Endothelial cell of umbilical vein (primary cell): ENCODE results near the gene PARK7. TPM values are rescaled to one million over a fixed set of nuclear protein-coding genes. Genes with fewer than 3 reads are reported as not detected.
A peak's percentile ranks its signal among the peaks of the same experiment; 100 is the strongest.

ENCODE experiments used
- BruUV-seq: library from RNA; stranded (reverse); fragments of 400-500 nt; replicated peaks from 2 replicates; lab custom pipeline; 2021; lab: Mats Ljungman, UMichigan
- CTCF ChIA-PET: fragments of 300-600, 350-600 bp; sonication (Branson Sonifier 250); formaldehyde crosslinking; loops from one replicate; lab custom pipeline; 2021; ENCODE audit warnings: antibody characterized with exemption, inconsistent platforms; lab: Charles Lee
- POLR2A ChIA-PET: fragments of 300-600, 350-600 bp; sonication (Branson Sonifier 250); formaldehyde crosslinking; loops from one replicate; lab custom pipeline; 2021; ENCODE audit warnings: antibody characterized with exemption, inconsistent platforms; lab: Charles Lee
- DNase-seq: peaks from one replicate; pipeline ENCODE4 v3.0.0-alpha.2; 2011; ENCODE audit warnings: low read depth, low spot score
- FAIRE-seq: peaks from 2 replicates; lab custom pipeline; 2011; peaks lifted over from hg19 to GRCh38; lab: Jason Lieb, UNC
- H2AFZ ChIP-seq: 2 replicates; pipeline ENCODE4 v1.6.0; 2012; ENCODE audit warnings: low read depth, low read length, control low read depth, inconsistent platforms
- H3K27ac ChIP-seq: 2 replicates; pipeline ENCODE4 v1.5.1; 2011; ENCODE audit warnings: low read depth, mild to moderate bottlenecking, control low read depth, low read length, moderate library complexity; ENCODE audit not compliant: insufficient read depth
- H3K27me3 ChIP-seq, 2 experiments: 2 replicates each; pipeline versions ENCODE4 v1.6.0 to v1.6.1; 2011; ENCODE audit warnings: low read length in 2 of 2, mixed read lengths in 1 of 2; ENCODE audit not compliant: control insufficient read depth in 2 of 2, insufficient read depth in 2 of 2
- H3K36me3 ChIP-seq, 2 experiments: 2 replicates in 1 of 2; 3 replicates in 1 of 2; pipeline ENCODE4 v1.5.1; 2011; ENCODE audit warnings: low read length in 2 of 2, mild to moderate bottlenecking in 1 of 2, moderate library complexity in 1 of 2; ENCODE audit not compliant: control insufficient read depth in 2 of 2, insufficient read depth in 2 of 2; ENCODE audit errors: extremely low read depth in 1 of 2
- H3K4me1 ChIP-seq: 3 replicates; pipeline ENCODE4 v1.5.1; 2011; ENCODE audit warnings: mild to moderate bottlenecking, low read length; ENCODE audit not compliant: control insufficient read depth, insufficient read depth; ENCODE audit errors: extremely low read depth
- H3K4me2 ChIP-seq: 2 replicates; pipeline ENCODE4 v1.6.1; 2011; ENCODE audit warnings: low read length, control low read depth, mixed read lengths; ENCODE audit not compliant: insufficient read depth
- H3K4me3 ChIP-seq, 3 experiments: fragments of 200-600 bp in 1 of 3; sonication (generic), shearing (Covaris generic) in 1 of 3; replicated peaks in 1 of 3; 2 replicates each; pipeline ENCODE4 v1.5.1; 2011 to 2016; ENCODE audit warnings: control low read depth in 3 of 3, low read length in 3 of 3, mild to moderate bottlenecking in 2 of 3, inconsistent platforms in 1 of 3, low read depth in 1 of 3, moderate library complexity in 1 of 3; ENCODE audit not compliant: insufficient read depth in 1 of 3
- H3K79me2 ChIP-seq: 2 replicates; pipeline ENCODE4 v1.6.0; 2012; ENCODE audit warnings: low read length, inconsistent platforms; ENCODE audit not compliant: control insufficient read depth, insufficient read depth
- H3K9ac ChIP-seq: replicated peaks from 2 replicates; pipeline ENCODE3; 2011; ENCODE audit warnings: low read length, control low read depth; ENCODE audit not compliant: insufficient read depth; ENCODE audit errors: extremely low read depth
- H3K9me1 ChIP-seq: replicated peaks from 3 replicates; pipeline ENCODE4 v1.6.0; 2011; ENCODE audit warnings: mild to moderate bottlenecking, low read length; ENCODE audit not compliant: control insufficient read depth, insufficient read depth; ENCODE audit errors: extremely low read depth
- H3K9me3 ChIP-seq: replicated peaks from 2 replicates; pipeline ENCODE4 v1.5.1; 2012; ENCODE audit warnings: low read length, inconsistent platforms; ENCODE audit not compliant: control insufficient read depth, insufficient read depth
- H4K20me1 ChIP-seq: replicated peaks from 2 replicates; pipeline ENCODE3; 2011; ENCODE audit warnings: mild to moderate bottlenecking, low read length; ENCODE audit not compliant: control insufficient read depth, insufficient read depth; ENCODE audit errors: extremely low read depth
- EZH2 ChIP-seq: IDR thresholded peaks from 2 replicates; pipeline ENCODE4 v1.6.1; 2012; ENCODE audit warnings: borderline replicate concordance, low read depth, mild to moderate bottlenecking, moderate library complexity, low read length, inconsistent platforms; ENCODE audit not compliant: severe bottlenecking
- FOS ChIP-seq: IDR thresholded peaks from 2 replicates; pipeline ENCODE4 v1.6.1; 2011; ENCODE audit warnings: mild to moderate bottlenecking, low read length, moderate library complexity, borderline replicate concordance; ENCODE audit not compliant: insufficient read depth
- GATA2 ChIP-seq: IDR thresholded peaks from 2 replicates; pipeline ENCODE4 v1.7.0; 2011; ENCODE audit warnings: low read depth, mild to moderate bottlenecking, moderate library complexity, mixed read lengths, low read length; ENCODE audit not compliant: insufficient read length, insufficient read depth
- JUN ChIP-seq: IDR thresholded peaks from 2 replicates; pipeline ENCODE4 v1.6.1; 2011; ENCODE audit warnings: borderline replicate concordance, low read depth; ENCODE audit not compliant: insufficient read length, insufficient read depth
- MYC ChIP-seq: IDR thresholded peaks from one replicate; pipeline ENCODE4 v1.6.1; 2011; ENCODE audit warnings: mild to moderate bottlenecking, low read depth, low read length
- POLR2A ChIP-seq: IDR thresholded peaks from 2 replicates; pipeline ENCODE4 v1.6.1; 2012; ENCODE audit warnings: low read depth, mild to moderate bottlenecking, control low read depth, low read length
- POLR2AphosphoS5 ChIP-seq: IDR thresholded peaks from 2 replicates; pipeline ENCODE4 v1.6.1; 2012; ENCODE audit warnings: low read depth, mild to moderate bottlenecking, control low read depth, low read length, moderate library complexity; ENCODE audit not compliant: insufficient read depth
- dilution Hi-C: fragments of 300-500 bp; cut with MboI; formaldehyde crosslinking; loops from one replicate; pipeline ENCODE4 v1.15.0; 2019; ENCODE audit warnings: low sequenced_read_pairs; ENCODE audit not compliant: extremely low pct_ligation_motif_present
- intact Hi-C: fragments of 100-400 bp; cut with micrococcal nuclease; formaldehyde crosslinking; loops from one replicate; pipeline ENCODE4 v1.10.0; 2022
- polyA plus RNA-seq, 4 experiments: library from polyadenylated mRNA; depleted of rRNA in 3 of 4; stranded (reverse) in 3 of 4; unstranded in 1 of 4; fragments of >200 nt; gene quantifications; 2 replicates each; pipeline versions ENCODE4 v1.2.1 to v1.2.3, GENCODE V29; 2011 to 2012; ENCODE audit warnings: missing spikeins in 1 of 4
- total RNA-seq: library from RNA; stranded (reverse); gene quantifications from 2 replicates; pipeline ENCODE4 v1.2.3, GENCODE V29; 2021
- TF ChIP-seq, protein P1 (sequence below), 2 donors: IDR thresholded peaks; 1 replicate in 1 of 2; 2 replicates in 1 of 2; pipeline ENCODE4 v1.5.1; 2011; ENCODE audit warnings: low read length in 2 of 2, mild to moderate bottlenecking in 2 of 2, moderate library complexity in 2 of 2, control low read depth in 1 of 2, inconsistent platforms in 1 of 2, low read depth in 1 of 2; ENCODE audit not compliant: insufficient read depth in 1 of 2; ENCODE audit errors: extremely low read depth in 1 of 2
- TF ChIP-seq, protein P2 (sequence below): IDR thresholded peaks from 2 replicates; pipeline ENCODE4 v1.6.1; 2011; ENCODE audit not compliant: insufficient read depth, insufficient read length

Gene PARK7
- total and polyA plus RNA-seq, 2 donors (not counting 3 experiments of a cell fraction or from before 2014, with no cell fraction given) = 203 to 294 TPM

DNA sequence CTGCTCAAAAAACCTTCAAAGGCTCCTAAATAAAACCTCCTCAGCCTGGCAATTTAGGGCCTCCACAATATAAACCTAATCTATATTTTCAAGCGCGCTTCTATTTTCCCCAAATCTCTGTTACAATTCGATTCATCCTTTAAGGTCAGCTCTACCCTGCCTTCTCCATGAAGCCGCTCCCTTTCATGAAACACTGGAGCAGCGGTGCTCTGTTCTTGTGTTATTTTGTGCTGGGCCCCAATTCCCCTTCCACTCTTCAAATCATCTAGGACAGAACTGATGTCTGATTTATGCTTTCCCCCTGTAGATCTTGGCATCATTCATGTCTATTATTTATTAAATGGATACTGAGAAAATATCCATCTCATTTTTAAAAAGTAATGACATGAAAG is 57.7 kb downstream of the PARK7 start:
- Histone ChIP-seq H3K4me1 (peaks cover 87% of the 10 kb centered on the region), H3K4me2 (no peak overlapping the region)
- intact Hi-C loops = loop anchor here (5.0 kb wide), 1 partner anchor 218 kb away; no protein-coding TSS in a partner anchor

More for the DNA sequence above, 57.7 kb downstream of the PARK7 start:
- TF ChIP-seq, protein P1, sequence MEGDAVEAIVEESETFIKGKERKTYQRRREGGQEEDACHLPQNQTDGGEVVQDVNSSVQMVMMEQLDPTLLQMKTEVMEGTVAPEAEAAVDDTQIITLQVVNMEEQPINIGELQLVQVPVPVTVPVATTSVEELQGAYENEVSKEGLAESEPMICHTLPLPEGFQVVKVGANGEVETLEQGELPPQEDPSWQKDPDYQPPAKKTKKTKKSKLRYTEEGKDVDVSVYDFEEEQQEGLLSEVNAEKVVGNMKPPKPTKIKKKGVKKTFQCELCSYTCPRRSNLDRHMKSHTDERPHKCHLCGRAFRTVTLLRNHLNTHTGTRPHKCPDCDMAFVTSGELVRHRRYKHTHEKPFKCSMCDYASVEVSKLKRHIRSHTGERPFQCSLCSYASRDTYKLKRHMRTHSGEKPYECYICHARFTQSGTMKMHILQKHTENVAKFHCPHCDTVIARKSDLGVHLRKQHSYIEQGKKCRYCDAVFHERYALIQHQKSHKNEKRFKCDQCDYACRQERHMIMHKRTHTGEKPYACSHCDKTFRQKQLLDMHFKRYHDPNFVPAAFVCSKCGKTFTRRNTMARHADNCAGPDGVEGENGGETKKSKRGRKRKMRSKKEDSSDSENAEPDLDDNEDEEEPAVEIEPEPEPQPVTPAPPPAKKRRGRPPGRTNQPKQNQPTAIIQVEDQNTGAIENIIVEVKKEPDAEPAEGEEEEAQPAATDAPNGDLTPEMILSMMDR (IDR thresholded peaks at IDR 0.05; ENCODE audit: extremely low read depth in 1 of 2, insufficient read depth in 1 of 2, low read depth in 1 of 2, low read length in 2 of 2) = no peak
- TF ChIP-seq POLR2A (no peak), JUN (no peak), EZH2 (no peak), POLR2AphosphoS5 (no peak), MYC (no peak), GATA2 (no peak), FOS (no peak)
- TF ChIP-seq, protein P2, sequence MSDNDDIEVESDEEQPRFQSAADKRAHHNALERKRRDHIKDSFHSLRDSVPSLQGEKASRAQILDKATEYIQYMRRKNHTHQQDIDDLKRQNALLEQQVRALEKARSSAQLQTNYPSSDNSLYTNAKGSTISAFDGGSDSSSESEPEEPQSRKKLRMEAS = no peak
- H3K27me3 ChIP-seq = no peaks in the 10 kb centered on the region
- no peak overlapping the region for H2AFZ ChIP-seq
- H3K9me1 ChIP-seq = no peaks in the 10 kb centered on the region
- peaks cover 3 to 5% of the 10 kb centered on the region in 2 experiments for H3K36me3 ChIP-seq
- no peak for FAIRE-seq
- peaks cover 94% of the 10 kb centered on the region for H3K79me2 ChIP-seq
- no peak for DNase-seq
- peak overlapping the region; percentile 40 for H3K27ac ChIP-seq
- H3K9ac ChIP-seq = no peak overlapping the region
- dilution Hi-C loops = loop anchor here (10.0 kb wide), 1 partner anchor 296 kb away; the partner anchor contains the start of gene SLC45A1
- BruUV-seq = no TSS peak
- H4K20me1 ChIP-seq = peaks cover 2% of the 10 kb centered on the region
- no peaks in the 10 kb centered on the region for H3K9me3 ChIP-seq
- POLR2A ChIA-PET = interaction anchor here (0.6 to 1.6 kb wide), 2 partner anchors 9 to 275 kb away, joined by 3 read pairs; no protein-coding TSS in a partner anchor
- H3K4me3 ChIP-seq = no peak overlapping the region
- CTCF ChIA-PET = interaction anchor here (0.7 to 10.4 kb wide), 7 partner anchors 12 to 330 kb away, joined by 3 to 396 read pairs (median 3); no protein-coding TSS in a partner anchor
